ENCODE data around the gene YIPF7.

Gene YIPF7

DNA sequence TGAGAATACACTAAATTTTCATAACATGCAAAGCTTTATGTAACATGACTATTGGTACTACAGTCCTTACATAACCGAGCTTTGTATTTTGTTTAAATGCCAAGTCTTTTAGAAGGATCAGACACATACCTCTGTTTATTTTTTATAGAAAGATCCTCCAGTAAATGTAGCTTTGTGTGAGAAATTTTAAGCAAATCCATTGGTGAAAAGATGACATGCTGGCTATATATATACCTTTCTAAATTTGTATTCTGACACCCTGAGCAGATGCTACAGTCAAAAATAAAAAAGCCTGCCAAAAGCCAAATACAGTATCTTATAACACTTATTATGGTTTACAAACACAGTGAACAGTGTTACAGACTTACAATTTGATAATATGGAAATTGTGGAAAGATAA is at the start of gene YIPF7:
YIPF7 (minus strand) TSS at position 201 of the 400 bp plus-strand sequence. CDS start 1,525 bp downstream, outside the sequence.
- DNase-seq (ENCODE audit: low read depth in 2 of 2, low spot score in 1 of 2), result no peak

DNA sequence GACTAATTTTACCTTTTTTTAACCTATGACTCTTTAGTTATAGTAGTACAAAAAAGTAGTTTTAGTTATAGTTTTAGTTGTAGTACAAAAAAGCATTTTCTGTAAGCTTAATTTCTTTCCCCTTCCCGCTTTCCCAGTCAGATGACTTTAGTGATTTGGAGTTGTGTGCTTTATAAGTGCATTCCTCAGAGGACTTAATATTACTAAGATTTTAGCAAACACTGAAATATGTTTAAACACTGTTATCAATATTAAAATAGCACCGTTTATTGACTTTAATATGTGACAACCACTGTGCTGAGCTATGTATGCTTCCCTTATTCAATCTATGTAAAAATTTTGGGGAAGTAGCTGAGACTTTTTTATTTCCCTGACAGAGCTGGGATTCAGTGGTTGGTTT is 49.6 kb upstream of the YIPF7 start:
- DNase-seq (ENCODE audit: low read depth in 2 of 2, low spot score in 1 of 2), result no peak

DNA sequence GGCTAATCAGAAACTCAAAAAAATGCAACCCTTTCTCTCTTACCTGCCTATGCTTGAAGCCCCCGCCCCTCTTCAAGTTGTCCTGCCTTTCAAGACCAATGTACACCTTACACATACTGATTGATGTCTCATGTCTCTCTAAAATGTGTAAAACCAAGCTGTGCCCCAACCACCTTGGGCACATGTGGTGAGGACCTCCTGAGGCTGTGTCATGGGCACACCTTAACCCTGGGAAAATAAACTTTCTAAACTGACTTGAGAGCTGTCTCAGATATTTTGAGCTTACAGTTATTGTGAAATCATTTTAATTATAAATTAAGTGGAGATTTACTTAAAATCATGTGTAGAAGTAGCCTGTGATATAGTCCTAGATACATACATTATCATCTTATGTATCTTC is 49.0 kb upstream of the YIPF7 start:
- DNase-seq (ENCODE audit: low read depth in 2 of 2, low spot score in 1 of 2), result no peak

DNA sequence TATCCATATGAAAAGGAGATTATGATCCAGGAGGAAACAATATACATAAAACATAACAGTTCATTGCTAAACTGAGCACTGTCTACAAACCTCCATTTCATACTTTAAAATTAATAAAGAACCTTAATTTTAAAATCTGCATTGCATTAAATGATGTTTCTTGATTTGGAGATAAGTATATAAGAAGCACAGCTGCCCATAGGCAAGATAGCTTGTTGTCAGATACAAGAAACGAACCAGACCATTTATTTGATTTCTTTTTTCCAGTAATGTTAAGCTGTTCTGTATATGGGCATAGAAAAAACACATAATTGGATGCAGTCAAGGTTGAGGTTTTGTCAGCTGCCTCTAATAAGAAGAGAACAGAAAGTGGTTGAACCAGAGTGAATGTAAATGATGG is 33.2 kb upstream of the YIPF7 start:
- DNase-seq (ENCODE audit: low read depth in 2 of 2, low spot score in 1 of 2), result no peak

DNA sequence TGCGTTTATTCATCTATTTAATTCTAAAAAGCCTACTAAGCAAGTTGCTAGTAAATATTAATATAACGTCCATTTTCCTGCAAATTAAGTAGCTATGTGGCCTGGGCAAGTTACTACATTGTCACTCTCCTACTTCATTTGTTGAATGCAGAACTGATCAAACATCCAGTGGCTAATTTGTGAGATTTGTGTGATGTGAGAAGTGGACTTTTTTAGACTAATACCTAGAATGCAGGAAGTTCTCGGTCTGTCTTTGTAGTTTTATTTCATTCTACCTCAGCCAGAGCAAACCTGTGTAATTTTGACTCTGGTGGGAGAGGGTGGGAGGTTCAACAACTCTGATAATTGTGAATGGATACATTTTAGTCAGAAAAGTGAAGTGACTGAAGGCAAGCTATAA is 27.6 kb upstream of the YIPF7 start:
- no peak for DNase-seq (ENCODE audit: low read depth in 2 of 2, low spot score in 1 of 2)

DNA sequence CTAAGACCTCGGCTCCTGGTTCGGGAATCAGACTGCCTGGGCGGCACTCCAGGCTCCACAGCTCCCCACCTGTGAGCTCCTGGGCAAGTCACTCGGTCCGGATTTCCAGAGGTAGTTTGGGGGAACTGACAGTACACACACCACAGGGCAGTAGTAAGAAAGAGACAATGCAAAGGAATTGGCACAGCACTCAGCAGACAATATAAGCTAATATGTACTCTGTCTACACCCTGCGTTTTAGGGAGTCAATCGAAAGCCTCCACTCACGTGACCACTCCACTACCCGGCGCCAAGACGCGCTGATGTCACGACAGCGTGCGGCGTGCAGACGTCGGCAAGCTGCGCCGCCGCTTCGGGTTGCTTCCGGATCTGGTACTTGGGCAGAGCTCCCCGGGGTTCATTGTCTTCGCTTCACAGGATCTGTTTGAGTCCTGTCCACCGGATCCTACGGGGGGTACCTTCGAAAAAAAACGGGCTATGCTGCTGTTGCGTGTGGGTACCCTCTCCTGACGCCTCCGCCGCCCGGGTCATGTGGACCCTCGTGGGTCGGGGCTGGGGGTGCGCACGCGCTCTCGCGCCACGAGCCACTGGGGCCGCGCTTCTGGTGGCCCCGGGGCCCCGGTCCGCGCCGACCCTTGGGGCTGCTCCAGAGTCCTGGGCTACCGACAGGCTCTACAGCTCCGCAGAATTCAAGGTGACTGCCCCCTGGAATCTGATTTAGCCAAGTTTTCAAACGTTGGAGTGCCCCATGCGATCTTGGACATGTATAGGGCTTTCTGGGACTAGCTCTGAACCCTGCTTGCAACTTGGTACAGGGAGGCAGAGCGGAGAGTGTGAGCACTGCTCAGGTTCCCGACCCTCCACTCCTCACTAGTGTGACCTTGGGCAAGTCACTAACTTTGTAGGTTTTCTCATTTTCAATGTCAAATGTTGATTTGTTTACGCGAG is 26.9 kb upstream of the YIPF7 start, which contains the start of gene GUF1:
GUF1 (plus strand) TSS at position 327 of the 948 bp plus-strand sequence; CDS start at position 530, 203 bp downstream.
- peak; percentile 74 to 80 for DNase-seq (ENCODE audit: low read depth in 2 of 2, low spot score in 1 of 2)

DNA sequence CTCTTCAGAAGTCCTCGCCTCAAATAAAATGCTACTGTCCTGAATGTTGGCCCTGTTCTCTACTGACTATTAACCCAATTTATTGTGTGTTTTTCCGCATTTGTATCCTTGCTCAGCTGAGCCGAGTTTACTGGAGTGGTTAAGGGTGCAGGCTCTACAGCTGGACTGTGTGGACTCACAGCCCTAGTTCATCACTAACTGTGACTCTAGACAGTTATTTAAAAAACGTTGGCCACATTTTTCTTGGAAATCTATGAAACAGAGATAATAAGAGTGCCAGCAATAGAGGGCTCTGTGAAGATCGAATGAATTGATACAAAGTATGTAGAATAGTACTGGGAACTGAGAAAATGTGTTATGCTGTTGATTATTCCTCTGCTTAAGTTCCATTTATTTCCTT is 23.9 kb upstream of the YIPF7 start:
- no peak for DNase-seq (ENCODE audit: low read depth in 2 of 2, low spot score in 1 of 2)

DNA sequence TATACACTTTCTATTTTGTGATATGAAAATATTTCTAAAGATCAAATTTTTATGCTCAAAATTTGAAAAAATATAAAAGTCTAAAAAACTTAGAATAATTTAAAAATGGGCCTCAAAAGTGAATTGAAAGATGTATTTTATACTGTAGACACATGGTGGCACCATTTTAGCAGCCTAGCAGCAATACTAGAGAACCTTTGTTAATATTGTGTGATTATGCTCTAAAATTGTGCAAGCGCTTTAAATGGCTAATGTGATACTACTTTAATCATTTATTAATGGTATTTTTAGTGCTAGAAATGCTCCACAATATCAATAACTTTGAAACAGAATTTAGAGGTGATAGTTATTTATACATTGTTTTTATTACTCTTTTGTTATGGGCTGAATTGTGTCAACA is 23.0 kb upstream of the YIPF7 start:
- DNase-seq (ENCODE audit: low read depth in 2 of 2, low spot score in 1 of 2), result no peak

DNA sequence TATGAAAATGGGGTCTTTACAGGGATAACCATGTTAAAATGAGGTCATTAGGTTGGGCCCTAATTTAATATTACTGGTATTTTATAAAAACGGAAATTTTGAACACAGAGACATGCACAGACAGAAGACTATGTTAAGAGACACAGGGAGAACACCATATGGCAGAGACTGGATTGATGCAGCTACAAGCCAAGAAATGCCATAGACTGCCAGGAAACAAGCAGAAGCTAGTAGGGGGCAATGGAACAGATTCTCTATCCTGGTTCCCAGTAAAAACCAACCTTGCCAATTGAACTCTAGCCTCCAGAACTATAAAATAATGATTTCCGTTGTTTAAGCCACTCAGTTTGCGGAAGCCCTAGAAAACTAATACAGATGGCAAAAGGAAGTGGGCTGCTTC is 20.2 kb upstream of the YIPF7 start:
- no peak for DNase-seq (ENCODE audit: low read depth in 2 of 2, low spot score in 1 of 2)

DNA sequence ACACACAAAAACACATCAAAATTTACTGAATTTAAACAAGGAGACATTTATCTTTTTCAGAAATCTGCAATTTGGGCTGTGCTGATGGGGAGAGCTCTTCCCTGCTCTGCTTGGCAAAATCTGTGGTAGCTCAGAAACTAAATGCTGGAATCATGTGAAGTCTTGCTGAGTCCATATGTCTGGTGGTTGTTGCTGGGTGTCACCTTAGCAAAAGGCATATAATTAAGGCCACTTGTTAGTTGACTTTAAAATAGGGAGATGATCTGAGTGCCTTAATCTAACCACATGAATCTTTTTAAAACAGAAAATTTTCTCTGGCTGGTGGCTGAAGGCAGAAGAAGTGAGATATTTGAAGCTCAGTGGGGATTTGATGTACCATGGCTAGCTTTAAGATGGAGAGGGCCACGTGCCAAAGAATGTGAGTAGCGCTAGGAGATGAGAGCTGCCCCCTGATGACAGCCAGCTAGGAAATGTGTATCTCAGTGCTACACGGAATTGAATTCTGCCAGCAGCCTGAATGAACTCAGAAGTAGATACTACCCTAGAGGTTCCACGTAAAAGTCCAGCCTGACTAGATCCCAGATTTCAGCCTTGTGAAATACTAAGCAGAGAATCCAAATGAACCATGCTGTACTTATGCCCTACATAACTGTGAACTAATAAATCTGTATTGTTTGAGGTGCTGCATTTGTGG is 19.2 kb upstream of the YIPF7 start:
- no peak for DNase-seq (ENCODE audit: low read depth in 2 of 2, low spot score in 1 of 2)

DNA sequence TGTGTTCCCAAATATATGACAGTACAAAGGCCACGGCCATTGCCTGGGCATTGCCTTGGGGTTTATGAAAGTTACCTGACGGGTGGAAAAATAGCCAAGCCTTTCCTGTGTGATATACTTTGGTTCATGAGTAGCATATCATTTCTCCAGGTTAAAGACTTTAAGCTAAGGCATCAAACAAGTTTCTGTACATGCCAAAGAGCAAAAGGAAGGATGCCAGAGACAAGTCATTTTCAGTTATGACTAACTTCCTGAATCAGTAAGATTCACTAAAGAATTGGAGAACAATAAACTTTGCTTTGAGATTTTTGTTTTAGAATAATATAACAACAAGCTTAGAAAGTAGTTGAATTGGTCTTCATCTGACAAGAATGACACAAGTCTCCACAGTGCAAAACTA is 17.1 kb upstream of the YIPF7 start:
- DNase-seq (ENCODE audit: low read depth in 2 of 2, low spot score in 1 of 2), result no peak

DNA sequence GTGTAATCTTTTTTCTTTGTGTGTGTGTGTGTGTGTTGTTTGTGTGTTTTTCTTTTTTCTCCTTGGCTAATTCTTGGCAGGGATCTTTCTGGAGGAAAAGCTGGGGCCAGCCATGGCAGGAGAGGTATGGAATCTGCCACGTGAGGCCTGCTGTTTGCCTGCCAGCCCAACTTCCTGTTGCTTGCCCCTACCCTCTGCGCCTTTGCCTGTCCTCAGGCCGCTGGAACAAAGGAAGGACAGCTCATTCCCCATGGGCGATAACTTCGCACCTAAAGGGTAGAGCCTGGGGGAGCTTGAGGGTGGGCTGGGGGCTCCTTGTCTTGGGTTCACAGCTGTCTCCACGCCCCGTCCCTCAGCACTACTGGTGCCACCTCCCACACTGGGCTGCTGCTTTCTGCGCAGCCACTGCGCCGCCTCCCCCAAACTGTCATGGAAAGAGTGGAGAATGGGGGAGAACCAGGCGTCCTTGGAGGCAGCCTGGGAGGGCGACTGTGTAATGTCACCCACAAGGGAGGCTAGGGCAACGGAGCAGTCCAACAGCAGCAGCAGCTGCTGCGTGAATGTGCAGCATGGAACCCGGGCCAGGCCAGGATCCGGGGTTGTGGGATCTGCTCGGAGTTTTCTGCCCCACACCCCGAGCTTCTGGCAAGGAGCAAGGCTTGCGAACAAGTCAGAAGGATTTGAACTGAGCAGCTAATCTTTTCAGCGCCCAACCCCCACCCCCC is 12.3 kb upstream of the YIPF7 start:
- DNase-seq (ENCODE audit: low read depth in 2 of 2, low spot score in 1 of 2), result no peak

DNA sequence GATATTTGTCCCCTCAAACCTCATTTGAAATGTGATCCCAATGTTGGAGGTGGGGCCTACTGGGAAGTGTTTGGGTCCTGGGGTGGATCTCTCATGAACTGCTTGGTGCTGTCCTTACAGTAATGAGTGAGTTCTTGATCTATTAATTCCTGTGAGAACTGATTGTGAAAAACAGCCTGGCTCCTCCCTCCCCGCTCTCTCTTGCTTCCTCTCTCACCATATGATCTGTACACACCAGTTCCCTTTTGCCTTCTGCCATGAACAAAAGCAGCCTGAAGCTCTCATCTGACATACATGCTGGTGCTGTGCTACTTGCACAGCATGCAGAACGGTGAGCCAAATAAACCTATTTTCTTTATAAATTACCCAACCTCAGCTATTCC is 11.2 kb upstream of the YIPF7 start:
- no peak for DNase-seq (ENCODE audit: low read depth in 2 of 2, low spot score in 1 of 2)

DNA sequence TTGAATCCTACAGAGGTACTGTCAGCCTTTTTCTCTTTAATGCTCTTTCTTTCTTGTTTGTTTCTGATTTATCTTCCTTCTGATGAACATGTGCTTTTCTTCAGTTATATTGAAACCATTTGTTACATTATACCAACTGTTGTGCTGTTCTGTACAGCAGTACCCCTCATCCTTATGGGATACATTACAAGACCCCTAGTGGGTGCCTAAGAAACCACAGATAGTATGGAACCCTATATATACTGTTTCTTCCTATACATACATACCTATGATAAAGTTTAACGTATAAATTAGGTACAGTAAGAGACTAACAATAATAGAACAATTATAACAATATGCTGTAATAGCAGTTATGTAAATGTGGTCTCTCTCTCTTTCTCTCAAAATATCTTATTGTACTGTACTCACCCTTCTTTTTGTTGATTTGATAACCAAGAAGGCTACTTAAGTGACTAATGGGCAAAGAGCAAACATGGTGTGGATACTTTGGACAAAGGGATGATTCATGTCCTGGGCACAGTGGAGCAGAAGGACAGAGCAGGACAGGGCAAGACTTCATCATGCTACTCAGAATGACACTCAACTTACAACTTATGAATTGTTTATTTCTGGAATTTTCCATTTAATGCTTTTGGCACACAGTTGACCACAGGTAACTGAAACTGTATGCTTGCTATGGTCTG is 10.7 kb upstream of the YIPF7 start:
- DNase-seq (ENCODE audit: low read depth in 2 of 2, low spot score in 1 of 2), result no peak

DNA sequence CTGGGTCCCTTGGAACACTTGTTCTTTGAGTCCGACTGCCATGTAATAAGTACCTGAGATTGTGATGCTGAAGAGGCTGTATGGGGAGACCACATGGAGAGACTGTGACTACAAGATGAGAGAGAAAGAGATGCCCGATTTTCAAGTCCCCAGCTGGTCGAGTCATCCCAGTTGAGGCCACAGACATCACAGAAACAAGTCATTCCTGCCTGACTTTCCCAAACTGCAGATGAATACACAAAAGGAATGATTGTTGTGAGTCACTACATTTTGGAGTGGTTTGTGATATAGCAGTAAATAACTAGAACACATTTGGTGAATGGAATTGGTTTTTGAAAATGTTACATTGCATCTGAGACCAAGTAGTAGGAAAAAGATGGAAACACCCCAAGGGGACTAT is 9.0 kb upstream of the YIPF7 start:
- no peak for DNase-seq (ENCODE audit: low read depth in 2 of 2, low spot score in 1 of 2)

DNA sequence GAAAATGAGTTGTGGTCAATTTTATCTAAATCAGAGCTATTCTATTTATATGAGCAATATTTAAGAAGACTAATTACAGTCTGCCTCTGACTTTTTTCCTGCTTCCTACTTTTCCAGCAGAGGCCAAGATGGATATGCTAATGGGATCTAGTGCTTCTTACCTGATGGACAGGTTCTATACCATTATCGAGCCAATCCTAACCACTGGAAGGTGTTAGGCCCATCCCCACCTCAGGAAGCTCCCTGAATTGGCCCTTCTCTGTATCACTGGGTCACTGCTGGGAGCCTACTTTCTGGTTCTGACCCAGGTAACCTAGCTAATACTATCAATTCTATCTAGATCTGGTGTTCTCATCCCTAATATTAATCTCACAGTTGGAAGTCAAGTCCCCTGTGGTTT is 577 bp upstream of the YIPF7 start:
- no peak for DNase-seq (ENCODE audit: low read depth in 2 of 2, low spot score in 1 of 2)

DNA sequence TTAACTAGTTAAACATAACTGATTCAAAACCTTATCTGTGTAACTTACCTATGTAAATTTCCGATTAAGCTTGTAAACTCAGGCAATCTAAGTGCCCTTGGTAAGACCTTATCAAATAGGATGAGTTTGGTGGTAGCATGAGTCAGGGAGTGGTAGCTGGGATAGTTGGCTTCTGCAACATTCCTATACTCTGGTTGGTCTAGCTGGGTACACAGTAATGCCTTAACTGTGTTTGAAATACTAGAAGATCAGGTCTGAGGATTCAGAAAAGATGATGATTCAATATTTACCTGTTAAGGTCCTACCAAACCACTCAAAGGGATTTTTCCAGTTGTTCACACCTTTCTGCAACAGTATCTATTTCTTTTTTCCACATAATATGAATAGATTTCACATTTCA is 5.3 kb downstream of the YIPF7 start:
- no peak for DNase-seq (ENCODE audit: low read depth in 2 of 2, low spot score in 1 of 2)

DNA sequence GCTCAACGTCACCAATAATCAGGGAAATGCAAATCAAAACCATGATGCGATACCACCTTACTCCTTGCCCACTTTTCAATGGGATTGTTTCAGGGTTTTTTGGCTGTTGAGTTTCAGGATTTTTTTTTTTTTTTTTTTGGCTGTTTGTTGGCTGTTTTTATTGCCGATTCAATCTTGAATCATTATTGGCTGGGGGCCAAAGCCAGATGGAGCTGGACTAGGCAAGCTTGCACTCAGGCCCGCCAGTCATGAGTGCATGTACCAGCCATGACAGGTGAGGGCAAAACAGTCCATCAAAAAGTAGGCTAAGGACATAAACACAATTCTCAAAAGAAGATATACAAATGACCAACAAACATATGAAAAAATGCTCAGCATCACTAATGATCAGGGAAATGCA is 13.3 kb downstream of the YIPF7 start:
- DNase-seq (ENCODE audit: low read depth in 2 of 2, low spot score in 1 of 2), result no peak

DNA sequence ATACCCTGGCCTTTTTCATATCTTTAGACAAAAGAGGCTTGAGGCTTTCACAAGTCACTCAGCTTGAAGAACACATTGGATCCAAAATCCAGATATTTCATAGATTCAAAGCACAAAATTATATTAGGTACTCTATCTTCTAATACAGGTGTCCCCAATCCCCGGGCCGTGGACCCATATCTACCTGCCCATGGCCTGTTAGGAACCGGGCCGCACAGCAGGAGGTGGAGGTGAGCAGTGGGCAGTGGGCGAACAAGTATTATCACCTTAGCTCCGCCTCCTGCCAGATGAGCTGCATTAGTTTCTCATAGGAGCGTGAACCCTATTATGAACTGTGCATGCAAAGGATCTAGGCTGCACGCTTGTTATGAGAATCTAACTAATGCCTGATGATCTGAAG is 18.7 kb downstream of the YIPF7 start:
- DNase-seq (ENCODE audit: low read depth in 2 of 2, low spot score in 1 of 2), result no peak

DNA sequence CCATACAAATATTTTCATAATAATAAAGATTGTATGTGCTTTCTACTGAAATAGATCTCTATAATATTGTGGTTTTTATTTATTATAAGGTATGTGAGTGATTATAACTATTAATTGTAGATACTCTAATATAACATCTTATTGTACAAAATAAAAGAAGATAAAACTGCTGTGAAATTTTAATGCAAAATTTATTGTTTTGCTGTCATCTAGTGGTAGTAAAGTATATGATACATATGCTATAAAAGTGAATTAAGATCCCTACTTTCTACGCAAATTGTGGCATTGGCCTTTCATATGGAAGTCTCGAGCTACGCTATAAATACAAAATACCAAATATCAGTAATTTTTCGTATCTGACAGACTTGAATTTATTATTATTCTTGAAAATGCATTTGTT is 19.3 kb downstream of the YIPF7 start:
- no peak for DNase-seq (ENCODE audit: low read depth in 2 of 2, low spot score in 1 of 2)

DNA sequence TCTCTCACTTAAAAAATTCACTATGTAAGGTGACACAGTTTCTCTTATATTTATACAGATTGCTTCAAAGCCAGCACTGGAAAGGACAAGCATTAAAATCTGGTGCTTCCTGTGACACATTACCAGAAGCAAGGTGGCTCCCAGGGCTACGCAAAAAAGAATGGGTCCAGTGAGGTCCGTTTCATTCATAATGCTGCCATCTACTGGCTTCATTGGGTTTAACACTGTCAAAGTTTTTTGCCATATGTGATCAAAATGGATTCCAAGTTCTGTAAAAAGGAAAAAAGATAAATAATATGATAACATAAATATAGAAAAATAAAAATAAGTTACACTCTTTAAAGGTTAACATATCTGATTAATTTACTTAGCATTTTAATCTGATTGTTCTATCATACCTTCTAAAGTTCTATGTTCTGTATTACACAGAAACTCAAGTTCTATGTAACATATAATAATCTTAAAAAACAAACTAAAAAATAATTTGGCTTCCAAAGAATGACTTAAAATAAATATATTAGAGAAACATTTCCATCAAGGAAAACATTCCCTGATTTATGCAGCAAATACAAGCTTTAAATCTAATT is 22.1 kb downstream of the YIPF7 start:
- DNase-seq (ENCODE audit: low read depth in 2 of 2, low spot score in 1 of 2), result no peak
